DND-41 (cell line): ENCODE results near the gene SGMS1.

Experiments
- ATAC-seq: fragments of 200-7000 bp; cut with Tn5 transposase; 3 replicates; pipeline ENCODE4 v1.9.1; 2021; ENCODE audit warnings: low read depth; ENCODE audit not compliant: insufficient read depth
- DNase-seq: peaks from one replicate; pipeline ENCODE4 v3.0.0-alpha.2; 2020
- H2AFZ ChIP-seq: 2 replicates; pipeline ENCODE4 v1.6.0; 2012; ENCODE audit warnings: low read depth, low read length
- H3K27ac ChIP-seq: 2 replicates; pipeline ENCODE4 v1.5.1; 2012; ENCODE audit warnings: low read length, inconsistent platforms
- H3K27me3 ChIP-seq: fragments of 200-600 bp; sonication (generic); 2 replicates; pipeline ENCODE4 v1.6.0; 2012; ENCODE audit warnings: low read length, mild to moderate bottlenecking, inconsistent platforms; ENCODE audit not compliant: insufficient read depth, poor library complexity
- H3K36me3 ChIP-seq: 2 replicates; pipeline ENCODE4 v1.5.1; 2012; ENCODE audit warnings: low read length, inconsistent platforms; ENCODE audit not compliant: insufficient read depth
- H3K4me1 ChIP-seq: 2 replicates; pipeline ENCODE4 v1.5.1; 2012; ENCODE audit warnings: mild to moderate bottlenecking, low read length; ENCODE audit not compliant: insufficient read depth
- H3K4me2 ChIP-seq: 2 replicates; pipeline ENCODE4 v1.6.0; 2012; ENCODE audit warnings: mild to moderate bottlenecking, moderate library complexity, low read length, inconsistent platforms; ENCODE audit not compliant: insufficient read depth
- H3K4me3 ChIP-seq, 2 experiments: fragments of 200-600 bp in 1 of 2; shearing (Covaris generic) in 1 of 2; 2 replicates each; pipeline ENCODE4 v1.5.1; 2012 to 2016; ENCODE audit warnings: inconsistent platforms in 2 of 2, low read length in 2 of 2, mild to moderate bottlenecking in 2 of 2, low read depth in 1 of 2, moderate library complexity in 1 of 2
- H3K79me2 ChIP-seq: 2 replicates; pipeline ENCODE4 v1.6.0; 2012; ENCODE audit warnings: low read length, inconsistent platforms; ENCODE audit not compliant: insufficient read depth
- H3K9ac ChIP-seq: 2 replicates; pipeline ENCODE4 v1.6.0; 2012; ENCODE audit warnings: low read depth, mild to moderate bottlenecking, inconsistent platforms, low read length, moderate library complexity
- H3K9me3 ChIP-seq: 2 replicates; pipeline ENCODE4 v1.5.1; 2012; ENCODE audit warnings: low read length, moderate library complexity, mild to moderate bottlenecking, inconsistent platforms; ENCODE audit not compliant: insufficient read depth, severe bottlenecking
- H4K20me1 ChIP-seq: 2 replicates; pipeline ENCODE4 v1.6.0; 2012; ENCODE audit warnings: low read length; ENCODE audit not compliant: insufficient read depth
- EZH2 ChIP-seq: IDR thresholded peaks from 3 replicates; pipeline ENCODE4 v1.6.1; 2012; ENCODE audit warnings: borderline replicate concordance, low read depth, mild to moderate bottlenecking, moderate library complexity, low read length, inconsistent platforms; ENCODE audit not compliant: severe bottlenecking
- TF ChIP-seq, protein P1 (sequence below): IDR thresholded peaks from 2 replicates; pipeline ENCODE4 v1.5.1; 2012; ENCODE audit warnings: borderline replicate concordance, low read length, moderate library complexity, mild to moderate bottlenecking; ENCODE audit not compliant: poor library complexity, severe bottlenecking; ENCODE audit errors: extremely low read depth

The SGMS1 gene

DNA sequence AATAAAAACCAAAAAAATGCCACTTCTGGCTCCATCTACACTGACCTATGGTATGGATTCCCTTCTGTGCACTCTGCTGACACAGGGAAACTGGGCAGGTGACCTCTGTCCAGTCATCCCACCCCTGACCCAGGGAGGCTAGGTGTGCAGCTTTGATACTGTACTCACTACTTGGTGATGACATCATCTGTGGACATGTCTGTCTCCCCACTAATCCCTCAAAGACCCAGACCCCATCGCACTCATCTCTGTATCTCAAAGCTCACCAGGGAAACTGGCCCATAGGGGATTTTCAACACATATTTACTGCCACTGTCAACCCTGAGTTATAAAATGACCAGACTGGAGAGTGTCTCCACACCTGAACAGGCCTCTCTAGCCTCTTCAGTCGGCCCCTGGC lies 10.6 kb downstream of the SGMS1 start:
- Histone ChIP-seq H3K4me2 (no peak overlapping the region), H3K4me3 (no peak overlapping the region), H4K20me1 (no peaks in the 10 kb centered on the region), H3K27me3 (no peaks in the 10 kb centered on the region), H3K27ac (no peak overlapping the region), H3K9me3 (no peaks in the 10 kb centered on the region), H3K36me3 (no peaks in the 10 kb centered on the region), H3K9ac (no peak overlapping the region), H3K79me2 (no peaks in the 10 kb centered on the region), H3K4me1 (no peaks in the 10 kb centered on the region), H2AFZ (no peak overlapping the region)
- TF ChIP-seq, protein P1, sequence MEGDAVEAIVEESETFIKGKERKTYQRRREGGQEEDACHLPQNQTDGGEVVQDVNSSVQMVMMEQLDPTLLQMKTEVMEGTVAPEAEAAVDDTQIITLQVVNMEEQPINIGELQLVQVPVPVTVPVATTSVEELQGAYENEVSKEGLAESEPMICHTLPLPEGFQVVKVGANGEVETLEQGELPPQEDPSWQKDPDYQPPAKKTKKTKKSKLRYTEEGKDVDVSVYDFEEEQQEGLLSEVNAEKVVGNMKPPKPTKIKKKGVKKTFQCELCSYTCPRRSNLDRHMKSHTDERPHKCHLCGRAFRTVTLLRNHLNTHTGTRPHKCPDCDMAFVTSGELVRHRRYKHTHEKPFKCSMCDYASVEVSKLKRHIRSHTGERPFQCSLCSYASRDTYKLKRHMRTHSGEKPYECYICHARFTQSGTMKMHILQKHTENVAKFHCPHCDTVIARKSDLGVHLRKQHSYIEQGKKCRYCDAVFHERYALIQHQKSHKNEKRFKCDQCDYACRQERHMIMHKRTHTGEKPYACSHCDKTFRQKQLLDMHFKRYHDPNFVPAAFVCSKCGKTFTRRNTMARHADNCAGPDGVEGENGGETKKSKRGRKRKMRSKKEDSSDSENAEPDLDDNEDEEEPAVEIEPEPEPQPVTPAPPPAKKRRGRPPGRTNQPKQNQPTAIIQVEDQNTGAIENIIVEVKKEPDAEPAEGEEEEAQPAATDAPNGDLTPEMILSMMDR, result no peak
- TF ChIP-seq EZH2, result no peak
- DNase-seq (no peak), ATAC-seq (no peak)

DNA sequence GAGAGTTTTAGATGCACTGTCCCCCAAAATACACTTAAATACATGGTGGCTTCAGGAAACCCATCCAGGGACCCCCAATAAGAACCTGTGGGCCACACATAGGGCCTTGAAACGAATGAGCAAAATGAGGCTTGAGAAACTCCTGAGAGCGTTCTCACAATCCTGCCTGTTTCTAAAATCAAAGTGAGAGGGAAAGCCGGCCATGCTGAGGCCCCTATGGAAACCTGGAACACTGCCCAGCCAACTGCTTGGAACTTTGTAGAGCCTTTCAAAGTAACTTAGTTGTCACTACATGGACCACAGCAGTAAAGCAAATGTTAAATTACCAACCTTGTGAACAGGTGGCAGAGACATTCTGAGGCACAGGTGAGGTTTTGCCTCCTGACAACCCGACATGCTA lies 13.4 kb downstream of the SGMS1 start:
- Histone ChIP-seq H3K4me1 (no peaks in the 10 kb centered on the region), H3K4me3 (no peak overlapping the region), H3K9ac (no peak overlapping the region), H3K79me2 (no peaks in the 10 kb centered on the region), H3K27ac (no peak overlapping the region), H3K4me2 (no peak overlapping the region), H3K27me3 (no peaks in the 10 kb centered on the region), H3K36me3 (no peaks in the 10 kb centered on the region), H4K20me1 (no peaks in the 10 kb centered on the region), H2AFZ (no peak overlapping the region), H3K9me3 (no peaks in the 10 kb centered on the region)
- ATAC-seq (no peak), DNase-seq (no peak)
- TF ChIP-seq, protein P1, result no peak
- no peak for TF ChIP-seq EZH2

- no peak overlapping the region for H2AFZ ChIP-seq
- H3K27me3 ChIP-seq, result no peaks in the 10 kb centered on the region
- no peak overlapping the region for H3K4me3 ChIP-seq
- no peaks in the 10 kb centered on the region for H3K79me2 ChIP-seq
- no peaks in the 10 kb centered on the region for H4K20me1 ChIP-seq
- H3K9ac ChIP-seq, result no peak overlapping the region
- H3K36me3 ChIP-seq, result no peaks in the 10 kb centered on the region
- no peaks in the 10 kb centered on the region for H3K9me3 ChIP-seq
- H3K4me2 ChIP-seq, result no peak overlapping the region
- no peak for ATAC-seq
- H3K27ac ChIP-seq, result no peak overlapping the region
- no peak for DNase-seq
- TF ChIP-seq EZH2, result no peak
- TF ChIP-seq, protein P1, result no peak
- H3K4me1 ChIP-seq, result no peaks in the 10 kb centered on the region
These were observed 16.3 kb downstream of the SGMS1 start for GRCh38 chr10:50607356-50607925.

DNA sequence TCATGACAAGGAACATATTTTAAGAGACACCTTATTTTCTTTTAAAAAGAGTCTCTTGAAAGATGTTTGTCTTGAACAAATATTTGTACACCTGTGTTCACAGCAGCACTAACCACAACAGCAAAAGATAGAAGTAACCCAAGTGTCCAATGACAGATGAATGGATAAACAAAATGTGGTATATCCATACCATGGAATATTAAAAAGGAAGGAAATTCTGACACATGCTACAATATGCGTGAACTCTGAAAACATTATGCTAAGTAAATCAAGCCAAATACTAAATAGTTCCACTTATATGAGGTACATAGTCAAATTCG lies 17.8 kb downstream of the SGMS1 start:
- Histone ChIP-seq H3K9me3 (no peaks in the 10 kb centered on the region), H3K36me3 (no peaks in the 10 kb centered on the region), H3K27me3 (no peaks in the 10 kb centered on the region), H4K20me1 (no peaks in the 10 kb centered on the region), H3K4me3 (no peak overlapping the region), H3K9ac (no peak overlapping the region), H2AFZ (no peak overlapping the region), H3K4me2 (no peak overlapping the region), H3K4me1 (no peaks in the 10 kb centered on the region), H3K79me2 (no peaks in the 10 kb centered on the region), H3K27ac (no peak overlapping the region)
- no peak for ATAC-seq
- DNase-seq, result no peak
- TF ChIP-seq EZH2, result no peak
- TF ChIP-seq, protein P1, result no peak
